Hepatocyte (in vitro differentiated cells): ENCODE measurements around the gene ABTB1.

Experiments
- CTCF ChIP-seq: fragments of 200-600 bp; sonication (generic); IDR thresholded peaks from 2 replicates; pipeline ENCODE4 v1.5.1; 2016; ENCODE audit warnings: antibody characterized with exemption, mild to moderate bottlenecking; ENCODE audit not compliant: poor library complexity
- EZH2 ChIP-seq: fragments of 200-600 bp; sonication (generic); IDR thresholded peaks from 2 replicates; pipeline ENCODE4 v1.6.1; 2016; ENCODE audit warnings: antibody characterized with exemption, mild to moderate bottlenecking, borderline replicate concordance

GRCh38 chr3:127650236-127650635, 22.5 kb upstream of the ABTB1 start:
- TF ChIP-seq CTCF, result no peak
- TF ChIP-seq EZH2, result no peak
